NT2/D1 (cell line): ENCODE results near the gene CCDC174.

Experiments used
- DNase-seq: peaks from one replicate; pipeline ENCODE4 v3.0.0-alpha.2; 2011; ENCODE audit warnings: low read depth, low spot score
- H3K27me3 ChIP-seq: 2 replicates; pipeline ENCODE4 v1.6.0; 2011; ENCODE audit warnings: mild to moderate bottlenecking; ENCODE audit not compliant: insufficient read length, insufficient read depth
- H3K36me3 ChIP-seq: 2 replicates; pipeline ENCODE4 v1.6.1; 2011; ENCODE audit warnings: mild to moderate bottlenecking, low read length, mixed read lengths; ENCODE audit not compliant: insufficient read depth, insufficient read length
- H3K4me1 ChIP-seq: 2 replicates; pipeline ENCODE4 v1.5.1; 2011; ENCODE audit not compliant: insufficient read depth, insufficient read length
- H3K4me3 ChIP-seq: 2 replicates; pipeline ENCODE4 v1.5.1; 2011; ENCODE audit warnings: low read depth; ENCODE audit not compliant: insufficient read length
- H3K9ac ChIP-seq: 2 replicates; pipeline ENCODE4 v1.6.0; 2011; ENCODE audit warnings: low read depth; ENCODE audit not compliant: insufficient read length
- H3K9me3 ChIP-seq: 2 replicates; pipeline ENCODE4 v1.5.1; 2011; ENCODE audit warnings: mild to moderate bottlenecking, low read length; ENCODE audit not compliant: insufficient read depth
- SUZ12 ChIP-seq: IDR thresholded peaks from 2 replicates; pipeline ENCODE4 v1.6.1; 2011; ENCODE audit not compliant: insufficient read length, insufficient read depth; ENCODE audit errors: extremely low read depth
- YY1 ChIP-seq: IDR thresholded peaks from 2 replicates; pipeline ENCODE4 v1.6.1; 2011; ENCODE audit not compliant: insufficient read length, insufficient read depth
- ZNF274 ChIP-seq: IDR thresholded peaks from 2 replicates; pipeline ENCODE4 v1.6.1; 2011; ENCODE audit warnings: mild to moderate bottlenecking, low read depth, low read length

Gene CCDC174

DNA sequence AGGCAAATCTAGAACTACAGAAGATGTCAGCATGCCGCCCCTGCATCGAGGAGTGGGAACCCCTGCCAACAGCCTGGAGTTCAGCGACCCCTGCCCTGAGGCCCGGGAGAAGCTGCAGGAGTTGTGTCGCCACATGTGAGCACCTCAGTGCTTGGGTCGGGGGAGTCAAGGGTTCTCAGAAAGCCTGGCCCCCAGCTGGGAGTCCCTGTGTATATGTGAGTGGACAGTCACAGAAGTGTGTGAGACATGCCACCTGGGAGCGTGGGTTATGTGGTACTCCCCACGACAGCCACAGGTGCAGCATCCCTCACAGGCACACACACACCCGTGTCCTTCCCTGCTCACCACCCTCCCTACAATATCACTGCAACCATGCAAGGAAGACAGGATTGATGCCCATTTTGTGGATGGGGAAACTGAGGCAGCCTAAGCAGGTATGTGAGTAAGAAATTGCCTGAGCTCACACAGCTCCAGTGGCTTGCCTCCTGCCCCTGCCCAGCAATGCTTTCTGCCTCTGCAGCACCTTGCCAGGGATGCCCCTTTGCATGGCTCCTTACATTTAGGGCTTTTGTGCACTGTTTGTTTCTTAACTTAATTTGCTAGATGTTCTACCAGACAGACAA is 51.7 kb downstream of the CCDC174 start:
- H3K9ac ChIP-seq, result no peak overlapping the region
- H3K36me3 ChIP-seq, result no peaks in the 10 kb centered on the region
- TF ChIP-seq YY1, result no peak
- no peak for TF ChIP-seq ZNF274
- TF ChIP-seq SUZ12, result no peak
- H3K27me3 ChIP-seq, result no peaks in the 10 kb centered on the region
- no peaks in the 10 kb centered on the region for H3K9me3 ChIP-seq
- no peak overlapping the region for H3K4me3 ChIP-seq
- DNase-seq, result no peak
- H3K4me1 ChIP-seq, result no peaks in the 10 kb centered on the region

- no peak for DNase-seq
- Histone ChIP-seq H3K4me3 (no peak overlapping the region), H3K9me3 (no peaks in the 10 kb centered on the region), H3K4me1 (no peaks in the 10 kb centered on the region), H3K9ac (no peak overlapping the region), H3K27me3 (no peaks in the 10 kb centered on the region), H3K36me3 (no peaks in the 10 kb centered on the region)
- TF ChIP-seq SUZ12 (no peak), ZNF274 (no peak), YY1 (no peak)
Measured at GRCh38 chr3:14703791-14704190, 52.2 kb downstream of the CCDC174 start.

GRCh38 chr3:14706096-14706495 is 54.5 kb downstream of the CCDC174 start:
- no peaks in the 10 kb centered on the region for H3K36me3 ChIP-seq
- DNase-seq, result no peak
- H3K4me1 ChIP-seq, result no peaks in the 10 kb centered on the region
- H3K9ac ChIP-seq, result no peak overlapping the region
- no peak for TF ChIP-seq SUZ12
- no peak for TF ChIP-seq YY1
- H3K4me3 ChIP-seq, result no peak overlapping the region
- no peaks in the 10 kb centered on the region for H3K27me3 ChIP-seq
- no peaks in the 10 kb centered on the region for H3K9me3 ChIP-seq

DNA sequence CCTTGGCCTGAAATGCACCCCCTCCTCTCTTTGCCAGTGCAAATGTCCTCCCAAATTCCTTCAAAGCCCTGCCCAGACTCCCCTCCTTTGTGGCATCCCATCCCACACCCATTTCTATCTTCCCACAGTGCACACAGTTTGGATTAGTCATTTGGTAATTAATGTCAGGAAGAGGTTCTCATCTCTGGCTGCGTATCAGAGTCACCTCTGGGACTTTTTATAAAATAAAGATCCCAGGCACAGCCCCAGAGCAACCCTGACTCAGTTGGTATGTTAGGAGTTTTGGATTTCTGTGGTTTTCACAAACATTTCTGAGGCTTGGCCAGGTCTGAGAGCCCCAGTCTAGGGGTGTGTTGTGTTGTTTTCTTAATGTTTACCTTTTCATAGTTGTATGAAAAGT is 65.0 kb downstream of the CCDC174 start:
- peaks cover 6% of the 10 kb centered on the region for H3K9me3 ChIP-seq
- H3K9ac ChIP-seq, result no peak overlapping the region
- no peaks in the 10 kb centered on the region for H3K36me3 ChIP-seq
- TF ChIP-seq YY1 (no peak), SUZ12 (no peak), ZNF274 (no peak)
- H3K4me3 ChIP-seq, result no peak overlapping the region
- H3K4me1 ChIP-seq, result no peaks in the 10 kb centered on the region
- H3K27me3 ChIP-seq, result peaks cover 2% of the 10 kb centered on the region
- DNase-seq, result no peak

- TF ChIP-seq SUZ12 (no peak), ZNF274 (no peak), YY1 (no peak)
- Histone ChIP-seq H3K4me3 (no peak overlapping the region), H3K9me3 (peaks cover 6% of the 10 kb centered on the region), H3K4me1 (no peaks in the 10 kb centered on the region), H3K36me3 (no peaks in the 10 kb centered on the region), H3K27me3 (peaks cover 2% of the 10 kb centered on the region), H3K9ac (no peak overlapping the region)
- DNase-seq, result no peak
Measured at GRCh38 chr3:14717307-14717706, 65.7 kb downstream of the CCDC174 start.

DNA sequence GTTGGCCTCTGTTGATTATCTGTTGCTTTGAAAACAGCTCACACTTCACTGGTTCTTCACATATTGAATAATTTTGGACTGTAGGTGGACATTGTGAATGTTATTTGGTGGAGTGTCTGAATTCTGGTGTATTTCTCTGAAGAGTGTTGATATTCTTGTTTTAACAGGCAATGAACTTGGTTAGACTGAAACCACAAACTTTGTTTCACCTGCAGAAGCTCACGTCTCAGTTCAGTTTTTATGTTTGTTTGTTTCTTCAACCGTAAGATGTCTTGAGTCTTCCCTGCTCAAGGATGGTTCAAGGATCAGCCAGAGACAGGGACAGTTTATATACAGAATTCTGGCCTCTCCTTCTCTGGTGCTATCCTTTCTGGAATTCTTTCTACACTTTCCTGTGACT is 67.0 kb downstream of the CCDC174 start:
- peaks cover 6% of the 10 kb centered on the region; the same call in 1 of the 2 replicates for H3K9me3 ChIP-seq
- TF ChIP-seq YY1, result no peak
- no peak overlapping the region for H3K4me3 ChIP-seq
- H3K27me3 ChIP-seq, result peaks cover 2% of the 10 kb centered on the region
- no peak for DNase-seq
- H3K4me1 ChIP-seq, result no peaks in the 10 kb centered on the region
- H3K36me3 ChIP-seq, result no peaks in the 10 kb centered on the region
- H3K9ac ChIP-seq, result no peak overlapping the region

- Histone ChIP-seq H3K27me3 (peaks cover 2% of the 10 kb centered on the region), H3K4me1 (no peaks in the 10 kb centered on the region), H3K9me3 (peaks cover 6% of the 10 kb centered on the region; the same call in 1 of the 2 replicates), H3K36me3 (no peaks in the 10 kb centered on the region), H3K4me3 (no peak overlapping the region), H3K9ac (no peak overlapping the region)
- no peak for TF ChIP-seq ZNF274
- DNase-seq, result no peak
Measured at GRCh38 chr3:14719006-14719405, 67.4 kb downstream of the CCDC174 start.

DNA sequence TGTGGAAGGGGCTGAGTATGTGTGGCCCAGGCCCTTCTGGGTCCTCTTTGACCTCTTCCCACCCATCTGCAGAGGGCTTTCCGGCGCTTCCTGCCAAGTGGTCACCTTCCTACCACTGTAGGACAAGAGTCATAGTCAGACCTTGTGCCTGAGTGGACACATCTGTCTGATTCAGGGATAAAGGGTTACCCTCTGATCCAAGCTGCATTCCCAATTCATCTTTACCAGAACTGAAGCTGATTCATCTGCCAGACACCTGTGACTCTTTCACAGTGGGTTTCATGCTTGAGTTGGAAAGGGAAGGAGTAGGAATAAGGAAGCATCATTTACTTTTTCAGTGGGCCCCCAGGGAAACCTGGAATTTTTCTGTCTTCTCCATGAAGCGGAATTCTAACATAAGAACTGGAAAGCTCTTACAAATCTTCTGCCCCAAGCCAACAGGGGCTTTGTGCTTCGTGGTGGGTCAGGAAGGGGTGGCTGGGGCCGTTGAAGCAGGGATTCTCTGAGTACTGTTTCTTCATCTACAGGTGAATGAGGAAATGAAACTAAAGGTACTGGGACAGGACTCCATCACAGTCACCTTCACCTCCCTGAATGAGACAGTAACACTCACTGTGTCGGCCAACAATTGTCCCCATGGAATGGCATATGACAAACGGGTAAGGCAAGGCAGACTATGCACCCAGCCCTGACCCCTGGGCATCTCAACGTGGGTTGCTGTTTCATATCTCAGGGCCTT is 69.7 kb downstream of the CCDC174 start:
- DNase-seq, result no peak
- Histone ChIP-seq H3K36me3 (no peaks in the 10 kb centered on the region), H3K27me3 (no peaks in the 10 kb centered on the region), H3K4me3 (no peak overlapping the region), H3K9ac (no peak overlapping the region), H3K4me1 (no peaks in the 10 kb centered on the region), H3K9me3 (peaks cover 6% of the 10 kb centered on the region; the same call in 1 of the 2 replicates)
- TF ChIP-seq YY1 (no peak), SUZ12 (no peak), ZNF274 (no peak)
